ACC112 (cell line): ENCODE data around the gene PSMD7.

Source experiments
- H2AFZ ChIP-seq: fragments of 200-600 bp; sonication (generic); one replicate; pipeline ENCODE4 v1.6.0; 2017; ENCODE audit warnings: antibody characterized with exemption, low read length; ENCODE audit not compliant: unreplicated experiment
- H3K27ac ChIP-seq: fragments of 200-600 bp; sonication (generic); 2 replicates; pipeline ENCODE4 v1.5.1; 2014; ENCODE audit warnings: low read depth, mild to moderate bottlenecking, antibody characterized with exemption, low read length, moderate library complexity
- H3K27me3 ChIP-seq: fragments of 200-600 bp; sonication (generic); 2 replicates; pipeline ENCODE4 v1.6.1; 2014; ENCODE audit warnings: mild to moderate bottlenecking, antibody characterized with exemption, low read length, moderate library complexity, mixed read lengths; ENCODE audit not compliant: insufficient read depth
- H3K36me3 ChIP-seq: fragments of 200-600 bp; sonication (generic); 2 replicates; pipeline ENCODE4 v1.6.1; 2016; ENCODE audit warnings: mild to moderate bottlenecking, antibody characterized with exemption, low read length, moderate library complexity, mixed read lengths; ENCODE audit not compliant: insufficient read depth
- H3K4me1 ChIP-seq: fragments of 200-600 bp; sonication (generic); one replicate; pipeline ENCODE4 v1.6.1; 2016; ENCODE audit warnings: low read length, mixed read lengths; ENCODE audit not compliant: insufficient read depth, unreplicated experiment, control insufficient read depth
- H3K4me3 ChIP-seq: fragments of 200-600 bp; sonication (generic); 2 replicates; pipeline ENCODE4 v1.5.1; 2014; ENCODE audit warnings: mild to moderate bottlenecking, low read depth, low read length
- H3K79me2 ChIP-seq: fragments of 200-600 bp; sonication (generic); one replicate; pipeline ENCODE4 v1.6.0; 2016; ENCODE audit warnings: low read length; ENCODE audit not compliant: control insufficient read depth, unreplicated experiment, insufficient read depth

Gene PSMD7

DNA sequence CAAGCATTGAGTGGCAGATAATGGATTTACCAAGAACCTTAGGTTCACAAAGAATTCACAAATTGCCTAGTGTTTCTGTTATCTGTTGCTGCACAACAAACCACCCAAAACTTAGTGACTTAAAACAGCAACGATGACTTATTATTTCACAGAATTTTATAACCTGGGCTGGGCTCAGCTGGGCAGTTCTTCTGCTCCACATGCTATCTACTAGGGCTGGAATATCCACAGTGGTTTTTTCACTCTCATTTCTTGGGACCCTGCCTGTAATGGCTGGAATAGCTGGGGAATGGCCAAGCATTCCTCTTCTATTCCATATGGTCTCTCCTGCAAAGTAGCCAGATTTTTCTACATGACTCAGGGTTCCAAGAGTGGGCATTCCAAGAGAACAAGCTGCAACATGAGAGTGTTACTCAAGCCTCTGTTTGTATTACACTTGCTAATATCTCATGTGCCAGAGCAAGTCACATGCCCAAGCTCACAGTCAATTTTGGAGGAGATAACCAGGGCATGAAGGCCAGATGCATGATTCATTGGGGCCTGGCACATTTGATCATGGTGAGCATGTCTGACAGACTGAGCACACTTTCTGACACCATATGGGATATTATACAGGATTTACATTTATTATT lies 4.9 kb upstream of the PSMD7 start:
- Histone ChIP-seq H3K4me3 (no peak overlapping the region), H3K79me2 (peaks cover 6% of the 10 kb centered on the region), H3K4me1 (no peaks in the 10 kb centered on the region), H3K27ac (no peak overlapping the region), H3K27me3 (no peaks in the 10 kb centered on the region), H3K36me3 (no peaks in the 10 kb centered on the region), H2AFZ (no peak overlapping the region)

GRCh38 chr16:74296104-74296431 lies 546 bp upstream of the PSMD7 start:
- no peaks in the 10 kb centered on the region for H3K27me3 ChIP-seq
- peaks cover 50% of the 10 kb centered on the region for H3K79me2 ChIP-seq
- peak overlapping the region; percentile 84 for H3K4me3 ChIP-seq
- peak overlapping the region; percentile 88 for H3K27ac ChIP-seq
- peaks cover 21% of the 10 kb centered on the region for H3K36me3 ChIP-seq
- peak overlapping the region; percentile 62 for H2AFZ ChIP-seq
- H3K4me1 ChIP-seq, result peaks cover 16% of the 10 kb centered on the region

- Histone ChIP-seq H3K36me3 (peaks cover 32% of the 10 kb centered on the region), H3K27ac (peak overlapping the region; percentile 88), H2AFZ (peak overlapping the region; percentile 56), H3K4me3 (peak overlapping the region; percentile 84), H3K27me3 (no peaks in the 10 kb centered on the region), H3K79me2 (peaks cover 52% of the 10 kb centered on the region), H3K4me1 (peaks cover 16% of the 10 kb centered on the region)
Measured at GRCh38 chr16:74297145-74297665, 591 bp downstream of the PSMD7 start.

- peaks cover 52% of the 10 kb centered on the region for H3K79me2 ChIP-seq
- H3K4me1 ChIP-seq, result peaks cover 16% of the 10 kb centered on the region
- no peak overlapping the region for H3K27ac ChIP-seq
- peak overlapping the region; percentile 84 for H3K4me3 ChIP-seq
- no peak overlapping the region for H2AFZ ChIP-seq
- no peaks in the 10 kb centered on the region for H3K27me3 ChIP-seq
- H3K36me3 ChIP-seq, result peaks cover 41% of the 10 kb centered on the region
Measured at GRCh38 chr16:74298104-74298503, 1.5 kb downstream of the PSMD7 start.

GRCh38 chr16:74302341-74302740 lies 5.7 kb downstream of the PSMD7 start:
- Histone ChIP-seq H3K36me3 (peaks cover 74% of the 10 kb centered on the region), H3K27ac (no peak overlapping the region), H3K79me2 (peaks cover 40% of the 10 kb centered on the region)

GRCh38 chr16:74304164-74304834 lies 7.7 kb downstream of the PSMD7 start:
- no peaks in the 10 kb centered on the region for H3K27me3 ChIP-seq
- H3K79me2 ChIP-seq, result peaks cover 20% of the 10 kb centered on the region
- H3K4me3 ChIP-seq, result no peak overlapping the region
- H3K36me3 ChIP-seq, result peaks cover 70% of the 10 kb centered on the region
- H3K27ac ChIP-seq, result no peak overlapping the region
- H3K4me1 ChIP-seq, result peaks cover 3% of the 10 kb centered on the region
- no peak overlapping the region for H2AFZ ChIP-seq

More at GRCh38 chr16:74302341-74302740, 5.7 kb downstream of the PSMD7 start:
- Histone ChIP-seq H3K4me3 (no peak overlapping the region), H2AFZ (no peak overlapping the region), H3K4me1 (peaks cover 16% of the 10 kb centered on the region), H3K27me3 (no peaks in the 10 kb centered on the region)

- H3K4me3 ChIP-seq, result no peak overlapping the region
- no peak overlapping the region for H3K27ac ChIP-seq
- no peaks in the 10 kb centered on the region for H3K4me1 ChIP-seq
- H2AFZ ChIP-seq, result no peak overlapping the region
- H3K27me3 ChIP-seq, result no peaks in the 10 kb centered on the region
- H3K36me3 ChIP-seq, result peaks cover 65% of the 10 kb centered on the region
- peaks cover 15% of the 10 kb centered on the region for H3K79me2 ChIP-seq
Measured at GRCh38 chr16:74304835-74305176, 8.2 kb downstream of the PSMD7 start.

- H3K79me2 ChIP-seq, result peaks cover 10% of the 10 kb centered on the region
- no peak overlapping the region for H3K27ac ChIP-seq
- no peaks in the 10 kb centered on the region for H3K4me1 ChIP-seq
- H3K36me3 ChIP-seq, result peaks cover 60% of the 10 kb centered on the region
- no peaks in the 10 kb centered on the region for H3K27me3 ChIP-seq
- H2AFZ ChIP-seq, result no peak overlapping the region
- H3K4me3 ChIP-seq, result no peak overlapping the region
Measured at GRCh38 chr16:74305281-74305680, 8.7 kb downstream of the PSMD7 start.

- no peak overlapping the region for H3K4me3 ChIP-seq
- no peaks in the 10 kb centered on the region for H3K4me1 ChIP-seq
- H2AFZ ChIP-seq, result no peak overlapping the region
- H3K27me3 ChIP-seq, result no peaks in the 10 kb centered on the region
- H3K36me3 ChIP-seq, result peaks cover 52% of the 10 kb centered on the region
- H3K27ac ChIP-seq, result no peak overlapping the region
- H3K79me2 ChIP-seq, result peaks cover 1% of the 10 kb centered on the region
Measured at GRCh38 chr16:74305978-74306784, 9.6 kb downstream of the PSMD7 start.

- H3K27ac ChIP-seq, result no peak overlapping the region
- H3K4me3 ChIP-seq, result no peak overlapping the region
- no peaks in the 10 kb centered on the region for H3K27me3 ChIP-seq
- H2AFZ ChIP-seq, result no peak overlapping the region
- H3K79me2 ChIP-seq, result no peaks in the 10 kb centered on the region
- H3K4me1 ChIP-seq, result no peaks in the 10 kb centered on the region
- peaks cover 40% of the 10 kb centered on the region for H3K36me3 ChIP-seq
Measured at GRCh38 chr16:74307383-74307782, 10.8 kb downstream of the PSMD7 start.
